Spleen (tissue), 7 donors: Measurements from ENCODE around the gene IL17B.

Experiments
- CTCF ChIP-seq, 11 experiments: fragments of 200-600 bp in 7 of 11; fragments of 450-650 bp in 4 of 11; sonication (generic) in 4 of 11; IDR thresholded peaks in 8 of 11; conservative IDR thresholded peaks in 3 of 11; 1 replicate in 7 of 11; 2 replicates in 4 of 11; pipeline versions ENCODE4 v1.4.0 to v1.8.0; 2016 to 2021; ENCODE audit warnings: antibody characterized with exemption in 11 of 11, inconsistent platforms in 4 of 11, mild to moderate bottlenecking in 1 of 11
- POLR2A ChIP-seq, 3 donors: fragments of 450-650 bp; IDR thresholded peaks; one replicate each; pipeline ENCODE4 v1.5.1; 2017; ENCODE audit warnings: antibody characterized with exemption in 3 of 3, mild to moderate bottlenecking in 1 of 3
- POLR2AphosphoS5 ChIP-seq, 3 donors: sonication (generic); formaldehyde crosslinking; IDR thresholded peaks; one replicate each; pipeline ENCODE4 v1.5.1; 2017; ENCODE audit warnings: antibody characterized with exemption in 3 of 3
- donor health status: DM: no; HTN: no; CAD: no; lungs with moderate emphysema.
- donor health status: DM: no; HTN: no; CAD: no.
- donor health status: DM: no; HTN: no; CAD: no.

GRCh38 chr5:149365418-149365817 is 13.7 kb downstream of the IL17B start:
- TF ChIP-seq CTCF (IDR thresholded peaks at IDR 0.05 in 8 of 11, conservative IDR thresholded peaks at IDR 0.05 in 3 of 11): no peak
- TF ChIP-seq POLR2A (IDR thresholded peaks at IDR 0.05): no peak
- no peak for TF ChIP-seq POLR2AphosphoS5 (IDR thresholded peaks at IDR 0.05)
